ENCODE measurements around the gene TMC2. TPM values are rescaled to one million over a fixed set of nuclear protein-coding genes. Genes with fewer than 3 reads are reported as not detected.

TMC2 gene
- total and polyA plus RNA-seq, 2 of the 4 experiments (the other 2 are of a cell fraction) = not detected

DNA sequence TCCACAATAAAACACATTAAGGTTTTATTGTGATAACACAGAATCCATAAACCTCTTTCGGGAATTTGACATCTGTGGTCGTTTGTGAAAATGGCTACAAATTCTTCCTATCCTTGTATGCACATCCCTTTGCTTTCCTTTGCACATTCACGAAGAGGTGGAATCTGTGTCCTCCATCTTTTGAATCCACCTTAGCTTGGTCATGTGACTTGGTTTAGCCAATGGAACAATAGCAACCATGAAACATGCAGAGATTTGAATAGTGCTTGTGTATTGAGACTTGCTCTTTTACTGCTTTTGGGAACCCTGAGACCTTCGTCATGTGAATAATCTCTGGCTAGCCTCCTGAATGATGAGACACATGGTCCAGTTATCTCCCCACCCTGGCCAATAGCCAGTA is 66.4 kb downstream of the TMC2 start:
- 100% methylated on average over 1 of the region's 4 CpGs; no CpG with 5 or more reads in 1 of the 2 experiments for WGBS, 2 experiments (ENCODE audit: extremely low coverage in 2 of 2, insufficient read length in 1 of 2)
- H4K91ac ChIP-seq (ENCODE audit: insufficient read depth, low read depth, low read length) = no peak overlapping the region
- TF ChIP-seq RFX5 (IDR thresholded peaks at IDR 0.05; ENCODE audit: low read depth, low read length) = no peak
- no peak for TF ChIP-seq MAFK (IDR thresholded peaks at IDR 0.05; ENCODE audit: low read depth, low read length)
- TF ChIP-seq CEBPB (IDR thresholded peaks at IDR 0.05; ENCODE audit: low read depth, low read length) = no peak
- no peak for TF ChIP-seq FOS (IDR thresholded peaks at IDR 0.05; ENCODE audit: low read depth, low read length)
- TF ChIP-seq, protein P1, sequence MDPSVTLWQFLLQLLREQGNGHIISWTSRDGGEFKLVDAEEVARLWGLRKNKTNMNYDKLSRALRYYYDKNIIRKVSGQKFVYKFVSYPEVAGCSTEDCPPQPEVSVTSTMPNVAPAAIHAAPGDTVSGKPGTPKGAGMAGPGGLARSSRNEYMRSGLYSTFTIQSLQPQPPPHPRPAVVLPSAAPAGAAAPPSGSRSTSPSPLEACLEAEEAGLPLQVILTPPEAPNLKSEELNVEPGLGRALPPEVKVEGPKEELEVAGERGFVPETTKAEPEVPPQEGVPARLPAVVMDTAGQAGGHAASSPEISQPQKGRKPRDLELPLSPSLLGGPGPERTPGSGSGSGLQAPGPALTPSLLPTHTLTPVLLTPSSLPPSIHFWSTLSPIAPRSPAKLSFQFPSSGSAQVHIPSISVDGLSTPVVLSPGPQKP (IDR thresholded peaks at IDR 0.05; ENCODE audit: borderline replicate concordance, low read depth, low read length) = no peak
- TF ChIP-seq, protein P2, sequence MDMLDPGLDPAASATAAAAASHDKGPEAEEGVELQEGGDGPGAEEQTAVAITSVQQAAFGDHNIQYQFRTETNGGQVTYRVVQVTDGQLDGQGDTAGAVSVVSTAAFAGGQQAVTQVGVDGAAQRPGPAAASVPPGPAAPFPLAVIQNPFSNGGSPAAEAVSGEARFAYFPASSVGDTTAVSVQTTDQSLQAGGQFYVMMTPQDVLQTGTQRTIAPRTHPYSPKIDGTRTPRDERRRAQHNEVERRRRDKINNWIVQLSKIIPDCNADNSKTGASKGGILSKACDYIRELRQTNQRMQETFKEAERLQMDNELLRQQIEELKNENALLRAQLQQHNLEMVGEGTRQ (IDR thresholded peaks at IDR 0.05; ENCODE audit: low read depth, low read length) = no peak
- TF ChIP-seq SMC3 (IDR thresholded peaks at IDR 0.05; ENCODE audit: low read depth, low read length) = no peak
- no peak for TF ChIP-seq POLR2A (IDR thresholded peaks at IDR 0.05; ENCODE audit: low read depth, low read length)
- TF ChIP-seq RAD21 (IDR thresholded peaks at IDR 0.05; ENCODE audit: low read length) = no peak
- no peaks in the 10 kb centered on the region for H3K27me3 ChIP-seq (ENCODE audit: control insufficient read depth, insufficient read depth, low read length)
- H3K9me1 ChIP-seq (ENCODE audit: insufficient read depth, low read length) = no peaks in the 10 kb centered on the region
- H3K9me3 ChIP-seq (ENCODE audit: control insufficient read depth, insufficient read depth, low read length) = peaks cover 3% of the 10 kb centered on the region; the same call in 1 of the 2 replicates
- no peak overlapping the region for H3K4ac ChIP-seq (ENCODE audit: low read depth, low read length)
- dilution Hi-C loops (cut with HindIII; ENCODE audit: low sequenced_read_pairs, unreplicated experiment) (no loop called here), intact Hi-C loops (cut with micrococcal nuclease) (no loop called here), in situ Hi-C loops (cut with MboI; ENCODE audit: low sequenced_read_pairs) (no loop called here)
- POLR2A ChIA-PET (ENCODE audit: unreplicated experiment) = no interaction called here
- H3K18ac ChIP-seq (ENCODE audit: low read depth, low read length) = no peak overlapping the region
- no peak overlapping the region for H3K56ac ChIP-seq (ENCODE audit: extremely low read depth, insufficient read depth, low read length)
- H3K9ac ChIP-seq (ENCODE audit: low read depth, low read length) = no peak overlapping the region
- H3K23ac ChIP-seq (ENCODE audit: low read depth, low read length) = no peak overlapping the region
- DNase-seq = no peak
- H2AK5ac ChIP-seq (ENCODE audit: low read depth, low read length) = no peak overlapping the region
- CTCF ChIA-PET = no interaction called here
- H4K8ac ChIP-seq (ENCODE audit: low read depth in 2 of 2, low read length in 2 of 2) = no peak overlapping the region
- H3K14ac ChIP-seq (replicated peaks; ENCODE audit: low read depth, low read length) = no peak overlapping the region
- no peaks in the 10 kb centered on the region for H3K36me3 ChIP-seq (ENCODE audit: control insufficient read depth, insufficient read depth, low read length)
- no peak overlapping the region for H3K27ac ChIP-seq (ENCODE audit: insufficient read depth, low read length)
- no peaks in the 10 kb centered on the region for H3K79me1 ChIP-seq (ENCODE audit: low read depth in 1 of 2, low read length in 2 of 2)
- H3K4me1 ChIP-seq (ENCODE audit: control insufficient read depth, insufficient read depth, low read length) = no peaks in the 10 kb centered on the region
- no TSS peak for BruUV-seq (replicated peaks)
- no peak overlapping the region for H2AK9ac ChIP-seq (replicated peaks; ENCODE audit: low read depth, low read length, poor library complexity)
- H2BK120ac ChIP-seq (ENCODE audit: low read depth, low read length) = no peak overlapping the region
- no peak overlapping the region for H2AFZ ChIP-seq (replicated peaks; ENCODE audit: low read length, poor library complexity)
- H2BK20ac ChIP-seq (ENCODE audit: low read depth, low read length) = no peak overlapping the region
- no peak overlapping the region for H2BK5ac ChIP-seq (ENCODE audit: low read depth, low read length, poor library complexity, severe bottlenecking)
- no peak overlapping the region for H2BK15ac ChIP-seq (ENCODE audit: low read depth, low read length)
- no peak overlapping the region for H3K4me3 ChIP-seq (ENCODE audit: insufficient read depth, low read depth, low read length)
- H3K4me2 ChIP-seq (ENCODE audit: low read depth, low read length) = no peak overlapping the region
- H4K5ac ChIP-seq (ENCODE audit: low read depth, low read length) = no peak overlapping the region
- ATAC-seq (ENCODE audit: low read depth) = no peak
- H4K20me1 ChIP-seq (ENCODE audit: insufficient read depth, low read length) = no peaks in the 10 kb centered on the region
